ENCODE data around the gene SRPK1. TPM values are rescaled to one million over a fixed set of nuclear protein-coding genes. Genes with fewer than 3 reads are reported as not detected.

SRPK1 gene
- total and polyA plus RNA-seq, 8 donors = 34.1 to 47.0 (median 39.5) TPM

GRCh38 chr6:35829306-35829705, 91.6 kb downstream of the SRPK1 start:
- TF ChIP-seq CTCF (IDR thresholded peaks at IDR 0.05) = no peak
- DNase-seq = no peak
- H3K4me1 ChIP-seq = no peaks in the 10 kb centered on the region
- peaks cover 0 to 14% of the 10 kb centered on the region in 2 donors for H3K36me3 ChIP-seq
- no peak for ATAC-seq
- no peaks in the 10 kb centered on the region for H3K9me3 ChIP-seq
- no peak overlapping the region for H3K4me3 ChIP-seq
- no peaks in the 10 kb centered on the region for H3K27me3 ChIP-seq
- no peak overlapping the region for H3K27ac ChIP-seq
- intact Hi-C loops (cut with DNase I) = no loop called here

- Histone ChIP-seq H3K36me3 (no peaks in the 10 kb centered on the region), H3K4me1 (no peaks in the 10 kb centered on the region), H3K4me3 (no peak overlapping the region), H3K9me3 (no peaks in the 10 kb centered on the region), H3K27me3 (no peaks in the 10 kb centered on the region), H3K27ac (no peak overlapping the region)
- ATAC-seq (no peak), DNase-seq (no peak)
- intact Hi-C loops (cut with DNase I) = no loop called here
- no peak for TF ChIP-seq CTCF (IDR thresholded peaks at IDR 0.05)
Measured at GRCh38 chr6:35824552-35825192, 96.2 kb downstream of the SRPK1 start.

GRCh38 chr6:35823601-35824000, 97.3 kb downstream of the SRPK1 start:
- no peak for TF ChIP-seq CTCF (IDR thresholded peaks at IDR 0.05)
- Histone ChIP-seq H3K4me3 (no peak overlapping the region), H3K36me3 (no peaks in the 10 kb centered on the region), H3K4me1 (no peaks in the 10 kb centered on the region), H3K27ac (no peak overlapping the region), H3K27me3 (no peaks in the 10 kb centered on the region), H3K9me3 (no peaks in the 10 kb centered on the region)
- DNase-seq (no peak), ATAC-seq (no peak)
- intact Hi-C loops (cut with DNase I) = no loop called here

- TF ChIP-seq CTCF (IDR thresholded peaks at IDR 0.05) = no peak
- Histone ChIP-seq H3K4me3 (no peak overlapping the region), H3K36me3 (no peaks in the 10 kb centered on the region), H3K27ac (no peak overlapping the region), H3K27me3 (no peaks in the 10 kb centered on the region), H3K9me3 (peaks cover 0 to 18% of the 10 kb centered on the region in 2 donors), H3K4me1 (no peaks in the 10 kb centered on the region)
- no peak for DNase-seq
- intact Hi-C loops (cut with DNase I) = no loop called here
- no peak for ATAC-seq
Measured at GRCh38 chr6:35817515-35817914, 103.4 kb downstream of the SRPK1 start.

GRCh38 chr6:35811699-35811995, 109.3 kb downstream of the SRPK1 start:
- H3K9me3 ChIP-seq = peaks cover 0 to 6% of the 10 kb centered on the region in 2 donors
- TF ChIP-seq CTCF (IDR thresholded peaks at IDR 0.05) = no peak
- DNase-seq (no peak), ATAC-seq (no peak)
- no peaks in the 10 kb centered on the region for H3K4me1 ChIP-seq
- H3K27ac ChIP-seq = no peak overlapping the region
- no peak overlapping the region for H3K4me3 ChIP-seq
- no peaks in the 10 kb centered on the region for H3K36me3 ChIP-seq
- peaks cover 0 to 12% of the 10 kb centered on the region in 2 donors for H3K27me3 ChIP-seq
- intact Hi-C loops (cut with DNase I) = no loop called here

Data from left lung (tissue), 10 donors.